ENCODE measurements around the gene CHST8. TPM values are rescaled to one million over a fixed set of nuclear protein-coding genes. Genes with fewer than 3 reads are reported as not detected.

The CHST8 gene
- total and polyA plus RNA-seq, 8 donors: 0.23 to 25.5 TPM; not detected in 6

GRCh38 chr19:33810821-33811220, 189.1 kb downstream of the CHST8 start:
- H3K27ac ChIP-seq: no peak overlapping the region
- intact Hi-C loops (cut with DNase I; ENCODE audit: low total_unique reads): no loop called here
- no peak overlapping the region for H3K4me3 ChIP-seq
- peaks cover 0 to 24% (median 17%) of the 10 kb centered on the region in 4 donors for H3K4me1 ChIP-seq
- no peak for DNase-seq
- H3K36me3 ChIP-seq: peaks cover 33 to 82% (median 71%) of the 10 kb centered on the region in 4 donors
- H3K27me3 ChIP-seq: no peaks in the 10 kb centered on the region
- TF ChIP-seq EP300 (IDR thresholded peaks at IDR 0.05): no peak
- no peak for TF ChIP-seq POLR2AphosphoS5 (IDR thresholded peaks at IDR 0.05)
- no peak for TF ChIP-seq POLR2A (IDR thresholded peaks at IDR 0.05)
- TF ChIP-seq, protein P1, sequence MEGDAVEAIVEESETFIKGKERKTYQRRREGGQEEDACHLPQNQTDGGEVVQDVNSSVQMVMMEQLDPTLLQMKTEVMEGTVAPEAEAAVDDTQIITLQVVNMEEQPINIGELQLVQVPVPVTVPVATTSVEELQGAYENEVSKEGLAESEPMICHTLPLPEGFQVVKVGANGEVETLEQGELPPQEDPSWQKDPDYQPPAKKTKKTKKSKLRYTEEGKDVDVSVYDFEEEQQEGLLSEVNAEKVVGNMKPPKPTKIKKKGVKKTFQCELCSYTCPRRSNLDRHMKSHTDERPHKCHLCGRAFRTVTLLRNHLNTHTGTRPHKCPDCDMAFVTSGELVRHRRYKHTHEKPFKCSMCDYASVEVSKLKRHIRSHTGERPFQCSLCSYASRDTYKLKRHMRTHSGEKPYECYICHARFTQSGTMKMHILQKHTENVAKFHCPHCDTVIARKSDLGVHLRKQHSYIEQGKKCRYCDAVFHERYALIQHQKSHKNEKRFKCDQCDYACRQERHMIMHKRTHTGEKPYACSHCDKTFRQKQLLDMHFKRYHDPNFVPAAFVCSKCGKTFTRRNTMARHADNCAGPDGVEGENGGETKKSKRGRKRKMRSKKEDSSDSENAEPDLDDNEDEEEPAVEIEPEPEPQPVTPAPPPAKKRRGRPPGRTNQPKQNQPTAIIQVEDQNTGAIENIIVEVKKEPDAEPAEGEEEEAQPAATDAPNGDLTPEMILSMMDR (IDR thresholded peaks at IDR 0.05): no peak
- WGBS, 5 donors: 94 to 97% (median 95%) methylated on average over 11 of the region's 11 CpGs
- no peaks in the 10 kb centered on the region for H3K9me3 ChIP-seq

GRCh38 chr19:33811246-33811645, 189.5 kb downstream of the CHST8 start:
- Histone ChIP-seq H3K27ac (no peak overlapping the region), H3K4me3 (no peak overlapping the region), H3K36me3 (peaks cover 33 to 80% (median 71%) of the 10 kb centered on the region in 4 donors), H3K4me1 (peaks cover 0 to 24% (median 13%) of the 10 kb centered on the region in 4 donors), H3K9me3 (no peaks in the 10 kb centered on the region), H3K27me3 (no peaks in the 10 kb centered on the region)
- TF ChIP-seq, protein P1 (IDR thresholded peaks at IDR 0.05): no peak
- TF ChIP-seq POLR2AphosphoS5 (IDR thresholded peaks at IDR 0.05) (no peak), POLR2A (IDR thresholded peaks at IDR 0.05) (no peak), EP300 (IDR thresholded peaks at IDR 0.05) (no peak)
- intact Hi-C loops (cut with DNase I; ENCODE audit: low total_unique reads): no loop called here
- DNase-seq: no peak
- WGBS, 5 donors: 93 to 97% (median 96%) methylated on average over 14 to 41 of the region's 41 CpGs

DNA sequence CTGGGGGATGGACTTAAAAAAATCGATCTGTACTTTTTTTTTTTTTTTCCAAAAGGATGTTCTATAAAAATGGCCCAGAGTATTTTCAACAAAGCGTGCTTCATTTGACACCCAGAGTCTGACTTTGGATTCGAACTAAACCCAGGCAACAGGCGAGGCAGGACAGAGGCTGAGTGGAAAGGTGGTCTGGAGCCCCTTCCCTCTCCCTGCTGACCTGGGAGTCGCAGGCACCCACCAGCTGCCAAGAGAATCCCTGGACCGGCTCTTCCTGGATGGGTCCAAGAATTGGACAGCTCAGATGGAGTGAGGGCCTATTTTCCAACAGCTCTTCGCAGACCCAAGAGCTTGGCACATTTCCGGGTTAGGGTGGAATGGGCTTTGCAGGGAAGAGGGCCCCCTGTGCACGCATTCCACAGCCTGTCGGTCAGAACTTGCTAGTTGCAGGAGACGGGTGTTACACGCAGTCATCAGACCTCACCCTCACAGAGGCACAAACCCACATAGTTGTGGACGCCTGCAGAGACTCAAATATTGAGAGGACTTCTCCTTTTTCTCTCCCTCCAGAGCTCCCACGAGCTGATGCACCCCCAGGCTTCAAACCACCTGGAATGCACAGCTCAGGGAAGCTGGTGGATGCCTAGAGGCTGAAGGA, 190.1 kb downstream of the CHST8 start:
- TF ChIP-seq POLR2AphosphoS5 (IDR thresholded peaks at IDR 0.05) (no peak), EP300 (IDR thresholded peaks at IDR 0.05) (no peak), POLR2A (IDR thresholded peaks at IDR 0.05) (no peak)
- TF ChIP-seq, protein P1 (IDR thresholded peaks at IDR 0.05): no peak
- Histone ChIP-seq H3K4me1 (peaks cover 0 to 19% (median 9%) of the 10 kb centered on the region in 4 donors), H3K36me3 (peaks cover 31 to 74% (median 68%) of the 10 kb centered on the region in 4 donors), H3K4me3 (no peak overlapping the region), H3K9me3 (no peaks in the 10 kb centered on the region), H3K27ac (no peak overlapping the region), H3K27me3 (no peaks in the 10 kb centered on the region)
- intact Hi-C loops (cut with DNase I; ENCODE audit: low total_unique reads): no loop called here
- 75 to 86% (median 78%) methylated on average over 14 of the region's 14 CpGs for WGBS, 5 donors
- DNase-seq: no peak

DNA sequence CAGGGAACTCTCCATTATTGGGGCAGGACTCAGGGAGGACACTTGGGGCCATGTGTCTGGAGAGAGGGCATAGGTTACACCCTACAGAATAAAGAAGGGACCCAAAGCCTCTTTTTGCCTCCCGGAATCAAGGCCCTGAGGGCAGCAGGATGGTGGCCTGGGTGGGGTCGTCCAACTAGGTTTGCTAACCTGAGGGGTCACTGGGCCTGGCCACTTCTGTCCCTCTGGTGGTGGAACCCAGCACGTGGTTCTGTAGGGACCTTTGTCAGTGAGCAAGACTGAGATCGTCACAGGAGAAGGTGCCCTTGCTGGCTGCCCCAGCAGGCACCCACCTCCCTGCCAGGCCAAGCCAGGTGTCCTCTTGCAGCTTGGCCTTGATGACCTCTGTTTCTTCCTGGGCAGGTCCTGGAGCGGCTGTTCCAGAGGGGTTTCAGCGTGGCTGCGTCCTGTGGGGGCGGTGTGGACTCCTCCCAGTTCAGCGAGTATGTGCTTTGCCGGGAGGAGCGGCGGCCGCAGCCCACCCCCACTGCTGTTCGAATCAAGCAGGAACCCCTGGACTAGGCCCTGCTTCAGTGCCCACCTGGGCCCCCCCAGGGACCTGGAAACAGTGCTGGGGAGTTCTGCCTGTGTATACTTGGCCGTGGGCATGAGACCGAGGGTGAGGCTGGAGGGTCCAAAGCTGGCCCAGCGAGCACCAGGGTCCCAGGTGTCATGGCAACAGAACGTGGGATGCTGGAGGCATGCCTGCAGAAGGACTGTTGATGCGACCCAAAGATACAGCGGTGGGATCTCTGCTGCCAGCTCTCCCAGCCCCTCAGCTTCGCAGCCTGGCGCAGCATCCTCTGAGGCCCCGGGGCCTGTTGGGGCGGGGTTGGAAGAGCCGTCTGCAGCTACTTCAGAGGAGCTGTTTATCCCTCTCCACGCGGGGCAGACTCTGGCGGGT, 190.9 kb downstream of the CHST8 start:
- DNase-seq: no peak
- intact Hi-C loops (cut with DNase I; ENCODE audit: low total_unique reads): no loop called here

More for the DNA sequence above, 190.9 kb downstream of the CHST8 start:
- Histone ChIP-seq H3K4me3 (no peak overlapping the region), H3K9me3 (no peaks in the 10 kb centered on the region), H3K27me3 (no peaks in the 10 kb centered on the region), H3K4me1 (peaks cover 0 to 19% (median 9%) of the 10 kb centered on the region in 4 donors), H3K36me3 (peaks cover 23 to 66% (median 61%) of the 10 kb centered on the region in 4 donors), H3K27ac (no peak overlapping the region)
- 76 to 87% (median 84%) methylated on average over 13 to 28 of the region's 28 CpGs for WGBS, 5 donors
- TF ChIP-seq, protein P1 (IDR thresholded peaks at IDR 0.05): no peak
- TF ChIP-seq POLR2AphosphoS5 (IDR thresholded peaks at IDR 0.05) (no peak), POLR2A (IDR thresholded peaks at IDR 0.05) (no peak), EP300 (IDR thresholded peaks at IDR 0.05) (no peak)
